ENCODE data around the gene BIN1.

DNA sequence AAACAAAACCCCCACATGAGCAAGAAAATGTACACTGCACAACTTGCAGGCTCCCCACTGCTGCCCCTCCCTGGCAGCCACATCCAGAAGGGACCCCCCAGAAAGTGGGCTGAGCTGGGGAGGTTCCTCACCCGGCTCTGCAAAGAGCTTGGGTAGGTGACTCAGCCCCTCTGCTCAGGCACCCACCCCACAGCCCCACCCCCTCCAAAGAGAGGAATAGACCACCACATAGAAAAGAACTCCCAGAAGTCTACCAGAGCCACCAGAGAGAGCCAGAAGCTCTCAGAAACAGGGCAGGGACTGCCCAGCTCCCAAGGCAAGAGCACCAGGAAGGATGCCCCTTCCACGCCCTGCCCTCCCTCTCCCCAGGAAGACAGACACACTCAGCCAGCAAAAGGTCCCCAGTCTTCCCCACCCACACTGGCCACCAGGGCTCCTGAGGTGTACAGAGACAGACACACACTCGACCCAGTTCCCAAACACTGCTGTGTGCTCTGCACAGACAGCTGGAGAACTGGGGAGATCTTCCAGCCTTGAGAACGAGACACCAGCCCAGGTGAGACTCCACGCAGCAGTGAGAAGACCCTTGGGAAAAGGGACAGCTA lies 28.2 kb downstream of the BIN1 start:
- TF ChIP-seq EZH2 (IDR thresholded peaks at IDR 0.05; ENCODE audit: insufficient read depth, poor library complexity, severe bottlenecking) (no peak), EZH2phosphoT487 (IDR thresholded peaks at IDR 0.05; ENCODE audit: insufficient read depth, low read depth) (no peak)
